CD4-positive, alpha-beta T cell treated with Interleukin-21 for 1 hour (primary cell): Measurements from ENCODE around the gene AKAP13.

Experiments used
- DNase-seq: peaks from one replicate; pipeline ENCODE4 v3.0.0-alpha.2; 2020

AKAP13 gene

GRCh38 chr15:85689729-85690128 is 309.3 kb downstream of the AKAP13 start:
- peak; percentile 86 for DNase-seq

DNA sequence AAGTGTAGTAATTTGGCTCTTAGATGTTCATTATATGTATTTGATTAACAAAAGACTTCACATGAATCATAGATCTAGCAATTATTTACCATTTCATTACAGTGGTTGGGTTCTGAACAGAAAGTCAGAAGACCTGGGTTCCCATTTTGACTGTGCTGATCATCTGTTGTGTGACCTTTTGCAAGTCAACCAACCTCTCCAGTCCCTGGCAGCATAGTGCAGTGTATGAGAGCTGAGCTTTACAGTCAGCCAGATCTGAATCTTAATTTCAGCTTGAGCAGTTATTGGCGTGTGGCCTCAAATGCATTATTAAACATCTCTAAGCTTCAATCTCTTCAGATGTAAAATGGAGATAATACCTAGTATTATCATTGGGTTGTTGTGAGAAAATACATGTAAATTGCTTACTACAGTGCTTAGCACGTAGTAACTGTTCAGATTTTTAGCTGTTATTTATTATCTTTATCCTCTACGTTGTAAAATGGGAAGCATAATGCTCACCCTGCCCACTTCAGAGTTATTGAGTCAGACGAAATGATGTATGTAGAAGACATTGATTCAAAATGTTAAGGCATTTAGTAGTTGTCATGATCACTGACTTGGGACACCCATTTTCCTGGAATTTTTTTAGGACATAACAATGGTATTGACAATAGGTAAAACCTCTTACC is 310.3 kb downstream of the AKAP13 start:
- DNase-seq, result peak; percentile 66

DNA sequence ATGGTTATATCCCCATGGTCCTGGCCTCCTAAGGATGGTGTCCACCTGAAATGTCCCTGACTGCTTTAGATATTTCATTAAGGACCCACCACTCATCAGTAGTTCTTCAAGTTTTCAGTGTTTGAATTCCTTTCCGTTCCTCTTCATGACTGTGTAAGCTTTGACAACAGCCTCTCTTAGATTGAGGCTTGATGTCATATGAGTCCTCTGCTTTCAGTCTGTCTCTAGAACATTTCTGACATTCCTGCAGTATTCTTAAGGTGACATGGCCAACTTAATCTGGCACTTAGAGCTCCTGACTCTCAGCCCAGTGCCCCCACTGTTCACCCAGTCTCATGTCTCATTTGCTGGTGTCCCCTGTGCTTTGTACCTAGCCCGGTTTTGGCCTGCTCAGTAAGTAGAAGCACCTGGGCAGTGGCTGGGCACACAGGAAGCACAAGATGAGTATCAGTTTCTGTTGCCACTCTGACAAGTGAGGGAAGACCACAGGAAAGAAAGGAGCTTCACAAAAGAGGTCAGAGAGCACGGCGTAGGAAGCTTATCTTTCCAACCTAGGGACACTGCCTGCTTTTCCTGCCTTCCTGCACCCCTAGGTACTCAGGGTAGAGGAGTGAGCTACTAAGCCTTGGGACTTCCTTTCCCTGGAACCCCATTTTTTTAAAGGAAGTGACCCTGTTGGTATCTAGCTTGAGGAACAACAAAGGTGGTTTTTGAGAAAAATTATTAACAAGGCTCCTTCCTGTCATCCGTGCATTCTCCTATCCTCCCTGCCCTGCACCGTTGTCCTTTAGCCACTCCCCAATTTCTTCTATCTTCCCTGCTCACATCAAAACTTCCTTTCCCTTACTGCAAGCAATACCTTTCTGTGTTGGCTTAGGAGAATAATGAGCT is 311.2 kb downstream of the AKAP13 start:
- peak; percentile 66 for DNase-seq

DNA sequence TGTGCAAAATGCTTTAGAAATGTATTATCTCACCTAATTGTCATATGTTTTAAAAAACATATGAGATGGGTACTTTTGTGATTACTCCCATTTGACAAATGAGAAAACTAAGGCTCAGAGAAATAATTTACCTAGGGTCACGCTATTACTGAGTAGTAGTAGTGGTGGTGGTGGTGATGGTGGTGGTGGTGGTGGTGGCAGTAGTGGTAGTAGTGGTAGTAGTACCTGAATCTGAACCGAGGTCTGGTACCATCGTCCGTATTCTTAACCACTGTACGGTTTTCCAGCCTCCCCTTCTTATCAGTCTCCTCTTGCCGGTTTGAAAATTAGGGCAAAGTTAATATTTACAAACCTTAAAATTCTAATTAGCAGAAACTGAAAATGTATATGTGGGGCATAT is 311.9 kb downstream of the AKAP13 start:
- DNase-seq, result peak; percentile 39

DNA sequence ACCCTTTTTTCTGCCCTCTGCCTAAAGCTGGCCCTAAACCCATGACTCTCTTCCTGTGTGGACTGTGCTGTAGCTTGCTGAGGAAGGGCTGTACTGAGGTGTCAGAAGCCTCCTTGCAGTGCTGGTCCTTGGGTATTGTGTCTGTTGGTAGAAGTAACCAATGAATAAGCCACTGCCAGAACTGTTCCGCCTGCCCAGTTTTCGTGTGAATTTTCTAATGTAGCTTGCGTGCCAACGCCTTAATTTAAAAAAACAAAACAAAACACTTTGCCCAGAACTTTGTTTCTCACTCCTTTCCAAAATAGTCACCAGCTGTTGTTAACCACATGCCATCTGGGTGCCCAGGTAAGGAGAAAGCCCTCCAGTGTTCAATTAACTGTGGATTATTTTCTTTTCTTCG is 312.5 kb downstream of the AKAP13 start:
- peak; percentile 81 for DNase-seq

- no peak for DNase-seq
Measured at GRCh38 chr15:85693277-85693676, 312.9 kb downstream of the AKAP13 start.

DNA sequence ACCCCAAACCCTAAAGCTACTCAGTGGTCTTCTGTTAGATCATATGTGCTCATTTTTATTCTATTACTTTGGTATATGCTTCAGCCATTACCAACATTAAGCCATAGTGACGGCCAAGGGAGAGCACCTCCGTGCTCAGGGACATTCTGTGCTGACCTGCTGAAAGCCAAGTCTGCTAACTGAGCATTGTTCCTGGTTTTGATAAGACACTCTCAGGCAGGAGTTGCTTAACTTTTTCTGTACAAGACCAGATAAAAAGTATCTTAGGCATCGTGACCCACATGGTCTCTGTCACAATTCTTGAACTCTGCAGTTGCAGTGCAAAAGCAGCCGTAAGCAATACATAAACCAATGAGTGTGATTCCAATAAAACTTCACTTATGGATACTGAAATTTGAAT is 313.7 kb downstream of the AKAP13 start:
- DNase-seq, result no peak

- no peak for DNase-seq
Measured at GRCh38 chr15:85700767-85701166, 320.4 kb downstream of the AKAP13 start.

GRCh38 chr15:85702321-85703101 is 322.1 kb downstream of the AKAP13 start:
- DNase-seq, result peak; percentile 74

DNA sequence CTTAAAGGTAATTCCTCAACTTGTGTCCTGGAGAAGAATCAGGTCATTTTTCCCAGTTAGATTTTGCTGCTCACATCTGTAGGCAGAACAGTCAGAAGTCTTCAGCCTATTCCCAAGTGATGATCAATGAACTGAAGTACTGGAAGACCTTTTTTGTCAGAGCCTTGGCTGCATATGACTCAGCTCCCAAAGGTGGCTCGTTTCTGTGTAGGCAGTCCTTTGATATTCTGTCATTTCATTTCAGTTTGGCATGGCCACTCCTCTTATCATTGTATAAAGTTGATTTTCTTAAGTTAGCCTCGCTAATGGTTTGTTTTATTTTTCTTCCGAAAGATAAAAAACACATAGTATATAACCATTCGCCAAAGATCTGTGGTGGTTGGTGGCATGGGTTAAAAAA is 323.7 kb downstream of the AKAP13 start:
- peak; percentile 43 for DNase-seq

- peak; percentile 25 for DNase-seq
Measured at GRCh38 chr15:85704720-85705429, 324.5 kb downstream of the AKAP13 start.

DNA sequence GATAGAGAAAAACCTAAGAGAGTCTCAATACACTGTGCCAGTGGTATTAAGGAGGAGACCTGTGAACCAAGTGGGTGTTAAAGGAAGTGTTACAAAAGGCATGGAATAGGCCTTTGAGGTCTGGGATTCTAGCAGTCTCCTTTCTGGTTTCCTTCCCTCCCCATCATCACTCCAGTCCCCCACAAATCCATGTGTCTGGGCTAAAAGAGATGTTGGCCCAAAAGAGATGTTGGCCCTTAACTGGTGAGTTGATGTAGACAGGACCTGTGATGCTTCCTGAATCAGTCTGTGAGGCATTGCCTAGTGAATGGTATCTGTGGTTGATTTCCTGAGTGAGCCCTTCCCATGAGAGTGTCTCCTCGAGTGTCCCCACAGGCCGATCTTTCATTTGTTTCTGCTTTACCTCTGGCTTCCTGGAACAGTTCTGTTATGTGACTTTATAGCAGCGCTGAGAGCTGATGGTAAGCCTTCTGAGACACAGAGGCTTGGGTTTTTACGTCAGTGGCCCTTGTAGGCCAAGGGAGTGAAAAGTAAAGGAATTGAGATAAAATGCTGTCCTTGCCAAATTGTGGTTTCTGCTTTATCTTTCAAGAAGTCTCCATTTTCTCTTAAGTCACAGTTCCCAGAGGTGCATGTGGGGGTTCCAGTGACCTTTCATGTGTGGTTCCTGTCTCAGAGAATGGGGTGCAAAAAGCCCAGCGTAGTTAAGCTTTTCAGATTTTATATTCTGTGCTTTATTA is 326.5 kb downstream of the AKAP13 start:
- DNase-seq, result peak; percentile 87

DNA sequence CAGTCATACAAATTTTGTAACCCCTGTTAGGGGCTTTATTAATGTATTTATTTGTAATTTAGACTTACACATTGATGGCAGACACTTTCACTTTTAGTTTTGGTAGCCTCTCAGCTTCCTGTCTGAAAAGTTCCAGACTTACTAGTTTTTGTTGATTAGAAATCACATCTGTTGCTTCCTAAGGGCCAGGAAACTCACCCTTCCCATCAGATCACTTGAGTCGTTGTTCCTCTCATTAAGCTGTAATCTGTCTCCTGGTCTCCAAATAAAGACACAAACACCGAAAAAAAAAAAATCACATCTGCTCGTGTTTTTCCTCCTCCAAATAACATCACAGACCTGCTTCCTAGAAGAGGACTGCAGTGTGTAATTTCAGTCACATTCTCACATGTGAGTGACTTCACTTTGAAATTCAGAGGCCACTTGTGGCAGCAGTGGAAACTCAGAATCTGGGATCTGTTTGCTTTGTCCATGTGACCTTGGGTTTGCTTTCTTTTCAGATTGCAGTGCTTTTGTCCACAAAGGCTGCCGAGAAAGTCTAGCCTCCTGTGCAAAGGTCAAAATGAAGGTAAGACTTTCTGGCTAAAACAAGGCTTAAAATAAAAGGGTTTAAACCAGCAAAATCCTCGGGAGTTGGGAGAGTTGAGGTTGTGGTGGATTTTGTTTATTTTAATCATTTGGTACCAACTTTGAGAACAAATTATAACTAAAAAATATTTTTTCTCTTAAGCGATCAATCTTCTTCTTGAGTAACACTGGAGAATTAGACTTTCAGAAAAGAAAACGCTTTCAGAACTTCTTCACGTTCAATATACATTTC is 327.3 kb downstream of the AKAP13 start:
- DNase-seq, result peak; percentile 72

DNA sequence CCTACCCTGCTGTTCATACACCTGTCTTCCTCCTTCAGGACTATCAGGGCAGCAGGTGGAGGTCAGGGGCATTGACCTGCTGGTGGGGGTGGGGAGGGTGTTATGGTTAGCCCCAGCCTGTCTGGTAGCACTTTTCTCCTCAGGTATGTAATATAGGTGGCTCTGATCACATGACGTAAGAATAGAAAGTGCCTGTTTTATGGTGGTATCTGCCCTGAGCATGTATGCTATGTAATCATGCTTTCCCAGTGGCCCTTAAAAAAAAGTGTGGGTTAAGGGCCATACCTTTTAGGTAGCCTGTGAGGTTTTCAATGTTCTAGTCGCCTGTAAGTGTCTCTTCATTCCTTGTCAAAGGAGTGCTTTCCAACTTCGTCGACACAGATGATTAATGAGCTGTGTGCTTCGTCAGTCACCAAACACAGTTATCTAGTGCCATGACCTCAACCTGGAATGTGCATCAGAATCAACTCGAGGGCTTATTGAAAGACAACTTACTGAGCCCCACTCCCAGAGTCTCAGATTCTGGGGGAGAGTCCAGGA is 328.1 kb downstream of the AKAP13 start:
- peak; percentile 21 for DNase-seq

GRCh38 chr15:85709250-85709649 is 328.8 kb downstream of the AKAP13 start:
- peak; percentile 27 for DNase-seq

DNA sequence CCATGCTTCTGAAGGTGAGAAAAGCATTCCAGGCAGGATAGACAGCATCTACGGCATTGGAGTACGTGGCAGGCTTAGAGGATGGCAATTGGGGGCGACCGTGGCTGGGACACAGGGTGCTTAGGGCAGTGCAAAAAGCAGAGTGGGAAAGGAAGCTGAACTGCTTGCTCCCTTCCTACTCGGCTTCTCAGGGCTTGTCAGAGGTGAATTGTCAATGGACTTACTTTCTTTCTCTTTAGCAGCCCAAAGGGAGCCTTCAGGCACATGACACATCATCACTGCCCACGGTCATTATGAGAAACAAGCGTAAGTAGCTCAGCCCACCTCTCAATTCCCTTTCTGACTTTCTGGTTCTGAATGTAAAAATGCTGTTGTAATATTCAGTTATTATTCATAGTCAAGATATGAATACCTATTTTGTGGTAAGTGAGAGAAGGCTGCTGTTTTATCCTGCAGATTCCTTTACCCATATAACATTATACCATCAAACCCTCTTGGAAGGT is 330.0 kb downstream of the AKAP13 start:
- no peak for DNase-seq

GRCh38 chr15:85711580-85712192 is 331.3 kb downstream of the AKAP13 start:
- no peak for DNase-seq

DNA sequence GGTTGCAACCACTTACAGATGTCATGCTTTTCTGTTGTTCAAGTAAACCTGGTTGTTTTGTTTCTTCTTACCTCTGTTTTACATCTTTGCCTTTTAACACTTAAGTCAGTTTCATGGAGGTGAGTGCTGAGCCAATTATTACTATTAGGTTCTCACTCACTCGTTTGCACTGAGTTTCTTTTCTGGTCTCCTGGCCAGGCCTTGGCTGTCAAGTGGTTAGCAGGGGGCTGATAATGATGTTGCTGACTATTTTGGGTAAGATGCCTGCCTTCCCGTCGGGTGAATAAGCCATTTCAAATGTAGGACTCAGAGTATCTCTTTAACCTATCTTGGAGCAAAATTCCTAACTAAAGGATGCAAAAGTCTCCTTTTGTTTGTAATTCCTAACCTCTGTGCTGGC is 335.9 kb downstream of the AKAP13 start:
- DNase-seq, result no peak

DNA sequence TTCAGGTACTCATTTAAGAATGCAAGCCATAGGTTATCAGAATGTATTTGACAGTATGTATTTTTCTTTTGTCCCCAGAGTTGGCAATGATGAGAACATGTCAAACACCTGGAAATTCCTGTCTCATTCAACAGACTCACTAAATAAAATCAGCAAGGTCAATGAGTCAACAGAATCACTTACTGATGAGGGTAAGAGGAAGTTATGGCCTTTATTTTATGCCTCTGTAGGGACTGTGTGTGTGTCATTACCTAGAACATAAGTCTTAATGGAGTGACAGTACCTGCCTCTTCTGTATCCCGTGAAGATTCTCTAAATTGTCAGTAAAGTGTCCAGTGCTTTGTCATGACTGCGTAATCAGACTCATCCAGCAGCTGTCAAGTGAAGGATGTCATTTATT is 336.8 kb downstream of the AKAP13 start:
- no peak for DNase-seq
